GM21515 (cell line): ENCODE measurements around the gene HECA.
"Not testable (repeated sequence)": the region's sequence is repeated elsewhere in the genome, so short reads cannot be mapped to it uniquely, and the experiment has no call there.

Source experiments
- ATAC-seq: cut with Tn5 transposase; IDR thresholded peaks from one replicate; pipeline ENCODE4 v1.9.1; 2021; ENCODE audit not compliant: unreplicated experiment

The HECA gene

GRCh38 chr6:139201378-139201777 lies 66.5 kb downstream of the HECA start:
- no peak for ATAC-seq

- ATAC-seq: no peak
These were observed 70.1 kb downstream of the HECA start for GRCh38 chr6:139204978-139205377.

- no peak for ATAC-seq
These were observed 71.0 kb downstream of the HECA start for GRCh38 chr6:139205843-139206242.

- ATAC-seq: not testable (repeated sequence)
These were observed 75.9 kb downstream of the HECA start for GRCh38 chr6:139210766-139211165.

GRCh38 chr6:139212460-139212859 lies 77.6 kb downstream of the HECA start:
- ATAC-seq: not testable (repeated sequence)

- peak; percentile 100 for ATAC-seq
These were observed 84.4 kb downstream of the HECA start for GRCh38 chr6:139219271-139219729.

- no peak for ATAC-seq
These were observed 84.9 kb downstream of the HECA start for GRCh38 chr6:139219746-139220145.

- ATAC-seq: not testable (repeated sequence)
These were observed 93.5 kb downstream of the HECA start for GRCh38 chr6:139228387-139228786.
